ENCODE measurements around the gene MAEL. TPM values are rescaled to one million over a fixed set of nuclear protein-coding genes. Genes with fewer than 3 reads are reported as not detected.

Gene MAEL
- total and polyA plus RNA-seq, 2 of the 13 experiments (the other 11 are each of a cell fraction or from before 2014, with no cell fraction given) = not detected

GRCh38 chr1:167059045-167059808 lies 70.1 kb downstream of the MAEL start (continued):
- TF ChIP-seq CTCF (CRISPR knock-in tag; IDR thresholded peaks at IDR 0.05) (peak; percentile 89), ZNF710 (CRISPR knock-in tag; IDR thresholded peaks at IDR 0.05; ENCODE audit: borderline replicate concordance) (no peak), HNF1B (CRISPR knock-in tag; IDR thresholded peaks at IDR 0.05) (0 out of 2 replicates have a peak, but pooled peaks have one; percentile 28), SMC3 (IDR thresholded peaks at IDR 0.05; ENCODE audit: low read length) (peak; percentile 84)

- H3K79me2 ChIP-seq (ENCODE audit: insufficient read depth, low read length) = no peaks in the 10 kb centered on the region
- no peaks in the 10 kb centered on the region for H4K20me1 ChIP-seq (ENCODE audit: insufficient read depth, low read length)
- H3K4me1 ChIP-seq (ENCODE audit: insufficient read depth, low read length) = 0 out of 2 replicates have a peak, but pooled peaks cover 12% of the 10 kb centered on the region
- H3K27ac ChIP-seq (ENCODE audit: extremely low read length, insufficient read depth, low read length) = no peak overlapping the region
- no peak for DNase-seq (ENCODE audit: low spot score)
- POLR2A ChIA-PET = no interaction called here
- intact Hi-C loops (cut with micrococcal nuclease; ENCODE audit: unreplicated experiment) = loop anchor here (1.0 to 5.0 kb wide), 2 partner anchors 149 to 272 kb away; no protein-coding TSS in a partner anchor
- H3K36me3 ChIP-seq (replicated peaks in 1 of 2; ENCODE audit: control insufficient read depth in 1 of 2, insufficient read depth in 2 of 2, low read length in 2 of 2) = no peaks in the 10 kb centered on the region
- TF ChIP-seq SRSF4 (IDR thresholded peaks at IDR 0.05; ENCODE audit: low read depth, low read length, poor library complexity, severe bottlenecking) (no peak), ZNF615 (CRISPR knock-in tag; IDR thresholded peaks at IDR 0.05; ENCODE audit: borderline replicate concordance) (no peak), FOXJ3 (CRISPR knock-in tag; IDR thresholded peaks at IDR 0.05; ENCODE audit: borderline replicate concordance) (no peak), ZNF512B (CRISPR knock-in tag; IDR thresholded peaks at IDR 0.05; ENCODE audit: borderline replicate concordance) (no peak)
- no TSS peak for BruUV-seq (replicated peaks)
- no peak overlapping the region for H3K4me2 ChIP-seq (ENCODE audit: low read depth, low read length)
- no peak for ATAC-seq
- no peak overlapping the region for H2AFZ ChIP-seq (ENCODE audit: low read length)
- in situ Hi-C loops (cut with HindIII; ENCODE audit: extremely low pct_ligation_motif_present, low pct_unique_long_range_greater_than_20kb) = loop anchor here (5.0 to 10.0 kb wide), 3 partner anchors 145 to 475 kb away; no protein-coding TSS in a partner anchor
- H3K9me3 ChIP-seq (ENCODE audit: low read length) = no peaks in the 10 kb centered on the region
- H3K9ac ChIP-seq (ENCODE audit: insufficient read depth, low read depth, low read length) = no peak overlapping the region
- CTCF ChIA-PET (ENCODE audit: low intra/inter-chr PET ratio, low total read pairs) = interaction anchor here (5.6 kb wide), 1 partner anchor 149 kb away, joined by 75 read pairs; no protein-coding TSS in a partner anchor
- no peak overlapping the region for H3K4me3 ChIP-seq (replicated peaks in 1 of 3; ENCODE audit: insufficient read depth in 1 of 3, low read depth in 2 of 3, low read length in 3 of 3)
- H3K27me3 ChIP-seq (ENCODE audit: control insufficient read depth in 1 of 2, insufficient read depth in 2 of 2, low read length in 2 of 2) = peaks cover 2 to 15% of the 10 kb centered on the region in 2 experiments; a peak in 2 of 5 replicates
- FAIRE-seq = no peak
- WGBS (ENCODE audit: low lambda C conversion rate) = 4% methylated on average over 1 of the region's 1 CpG
These were observed 70.7 kb downstream of the MAEL start for GRCh38 chr1:167059809-167060107.

All from HepG2 (cell line).